Sigmoid colon (tissue), 7 donors: Measurements from ENCODE around the gene TUBA4B. TPM values are rescaled to one million over a fixed set of nuclear protein-coding genes. Genes with fewer than 3 reads are reported as not detected.

Experiments
- DNase-seq: peaks from one replicate; pipeline ENCODE4 v3.0.0-alpha.2; 2019
- H3K27ac ChIP-seq, 4 donors: fragments of 200-600 bp; sonication (generic); one replicate each; pipeline ENCODE4 v1.5.1; 2016 to 2019; ENCODE audit warnings: mild to moderate bottlenecking in 1 of 4
- H3K27me3 ChIP-seq, 3 donors: fragments of 200-600 bp; sonication (generic); one replicate each; pipeline ENCODE4 v1.5.1; 2019; ENCODE audit warnings: mild to moderate bottlenecking in 1 of 3
- H3K36me3 ChIP-seq, 4 donors: fragments of 200-600 bp; sonication (generic); one replicate each; pipeline ENCODE4 v1.5.1; 2016 to 2019
- H3K4me1 ChIP-seq, 4 donors: fragments of 200-600 bp; sonication (generic); one replicate each; pipeline ENCODE4 v1.5.1; 2017 to 2019
- H3K4me3 ChIP-seq, 4 donors: fragments of 200-600 bp; sonication (generic); one replicate each; pipeline ENCODE4 v1.5.1; 2017 to 2019; ENCODE audit warnings: mild to moderate bottlenecking in 2 of 4, moderate library complexity in 1 of 4
- H3K9me3 ChIP-seq, 4 donors: fragments of 200-600 bp in 3 of 4; sonication (generic) in 3 of 4; one replicate each; pipeline versions ENCODE4 v1.5.1 to v1.6.1; 2013 to 2019
- CTCF ChIP-seq, 4 experiments: fragments of 450-650 bp in 3 of 4; fragments of 200-600 bp in 1 of 4; IDR thresholded peaks; one replicate each; pipeline ENCODE4 v1.5.1; 2016 to 2019; ENCODE audit warnings: antibody characterized with exemption in 4 of 4, mild to moderate bottlenecking in 3 of 4, moderate library complexity in 2 of 4
- EP300 ChIP-seq, 4 donors: sonication (generic); formaldehyde crosslinking; IDR thresholded peaks; one replicate each; pipeline ENCODE4 v1.6.1; 2017; ENCODE audit warnings: antibody characterized with exemption in 4 of 4
- POLR2A ChIP-seq, 2 donors: fragments of 450-650 bp; IDR thresholded peaks; one replicate each; pipeline ENCODE4 v1.6.1; 2016; ENCODE audit warnings: antibody characterized with exemption in 2 of 2, mild to moderate bottlenecking in 2 of 2, moderate library complexity in 2 of 2
- POLR2AphosphoS5 ChIP-seq, 4 donors: sonication (generic); formaldehyde crosslinking; IDR thresholded peaks; one replicate each; pipeline ENCODE4 v1.6.1; 2017; ENCODE audit warnings: antibody characterized with exemption in 4 of 4
- WGBS, 2 donors: extraction: QIAGEN DNeasy Blood & Tissue Kit; methylation state at CpG; one replicate each; pipeline ENCODE4 v1.1.7; 2013; 5-methylcytosine and 5-hydroxymethylcytosine counted together
- intact Hi-C: fragments of 100-400 bp; cut with DNase I; formaldehyde crosslinking; loops from one replicate; pipeline ENCODE4 v1.15.1; 2023
- polyA plus RNA-seq, 3 donors: library from polyadenylated mRNA; stranded (reverse); fragments of 200-250 nt; gene quantifications; one replicate each; pipeline ENCODE4 v1.2.3, GENCODE V29; 2013
- total RNA-seq, 4 donors: library from RNA; depleted of rRNA; stranded (reverse); fragments of >200 nt; gene quantifications; one replicate each; pipeline ENCODE4 v1.1.0, GENCODE V29; 2016
- donor health status: healthy with polysubstance abuse.
- donor health status: Bipolar disorder and iron deficiency.
- donor health status: healthy.

The TUBA4B gene
- total and polyA plus RNA-seq, 7 donors = not detected

GRCh38 chr2:219290381-219291171 is 37.5 kb downstream of the TUBA4B start:
- 87 to 89% methylated on average over 16 of the region's 16 CpGs for WGBS, 2 donors
- TF ChIP-seq POLR2A (IDR thresholded peaks at IDR 0.05) (no peak), POLR2AphosphoS5 (IDR thresholded peaks at IDR 0.05) (no peak), EP300 (IDR thresholded peaks at IDR 0.05) (no peak), CTCF (IDR thresholded peaks at IDR 0.05) (no peak)
- H3K4me1 ChIP-seq = peaks cover 0 to 28% (median 26%) of the 10 kb centered on the region in 4 donors
- intact Hi-C loops = loop anchor here (10.0 kb wide), 1 partner anchor 254 kb away; the partner anchor contains the start of genes CHPF and TMEM198
- DNase-seq = peak; percentile 57
- no peak overlapping the region for H3K4me3 ChIP-seq
- peaks cover 0 to 7% (median 4%) of the 10 kb centered on the region in 4 donors for H3K36me3 ChIP-seq
- H3K27ac ChIP-seq = peak overlapping the region; percentile 73 to 82 (median 74)
- no peaks in the 10 kb centered on the region for H3K27me3 ChIP-seq
- no peaks in the 10 kb centered on the region for H3K9me3 ChIP-seq

GRCh38 chr2:219291394-219291793 is 38.4 kb downstream of the TUBA4B start:
- whole genome bisulfite sequencing, 2 donors = 80 to 81% methylated on average over 7 of the region's 7 CpGs

GRCh38 chr2:219291910-219292490 is 39.0 kb downstream of the TUBA4B start:
- peak; percentile 55 for DNase-seq
- intact Hi-C loops = loop anchor here (10.0 kb wide), 1 partner anchor 253 kb away; the partner anchor contains the start of genes CHPF and TMEM198
- TF ChIP-seq POLR2AphosphoS5 (IDR thresholded peaks at IDR 0.05) (no peak), POLR2A (IDR thresholded peaks at IDR 0.05) (no peak), EP300 (IDR thresholded peaks at IDR 0.05) (no peak), CTCF (IDR thresholded peaks at IDR 0.05) (no peak)
- H3K27ac ChIP-seq = no peak overlapping the region
- 68 to 81% methylated on average over 4 of the region's 4 CpGs for whole genome bisulfite sequencing, 2 donors
- H3K27me3 ChIP-seq = no peaks in the 10 kb centered on the region
- H3K4me1 ChIP-seq = peaks cover 0 to 28% (median 26%) of the 10 kb centered on the region in 4 donors
- no peaks in the 10 kb centered on the region for H3K36me3 ChIP-seq
- H3K4me3 ChIP-seq = no peak overlapping the region
- no peaks in the 10 kb centered on the region for H3K9me3 ChIP-seq

More at GRCh38 chr2:219291394-219291793, 38.4 kb downstream of the TUBA4B start:
- Histone ChIP-seq H3K9me3 (no peaks in the 10 kb centered on the region), H3K4me3 (no peak overlapping the region), H3K27ac (no peak overlapping the region), H3K36me3 (no peaks in the 10 kb centered on the region), H3K4me1 (peaks cover 0 to 28% (median 26%) of the 10 kb centered on the region in 4 donors), H3K27me3 (no peaks in the 10 kb centered on the region)
- peak; percentile 44 for DNase-seq
- TF ChIP-seq POLR2A (IDR thresholded peaks at IDR 0.05) = no peak
- TF ChIP-seq POLR2AphosphoS5 (IDR thresholded peaks at IDR 0.05) = no peak
- TF ChIP-seq CTCF (IDR thresholded peaks at IDR 0.05) = no peak
- no peak for TF ChIP-seq EP300 (IDR thresholded peaks at IDR 0.05)
- intact Hi-C loops = loop anchor here (10.0 kb wide), 1 partner anchor 253 kb away; the partner anchor contains the start of genes CHPF and TMEM198

GRCh38 chr2:219292616-219293015 is 39.6 kb downstream of the TUBA4B start:
- DNase-seq = peak; percentile 53
- no peak overlapping the region for H3K27ac ChIP-seq
- WGBS, 2 donors = 85 to 94% methylated on average over 9 of the region's 9 CpGs

More at GRCh38 chr2:219292616-219293015, 39.6 kb downstream of the TUBA4B start:
- intact Hi-C loops = loop anchor here (10.0 kb wide), 1 partner anchor 252 kb away; the partner anchor contains the start of genes CHPF and TMEM198
- Histone ChIP-seq H3K27me3 (no peaks in the 10 kb centered on the region), H3K9me3 (no peaks in the 10 kb centered on the region), H3K36me3 (no peaks in the 10 kb centered on the region), H3K4me3 (no peak overlapping the region), H3K4me1 (peaks cover 0 to 28% (median 26%) of the 10 kb centered on the region in 4 donors)
- no peak for TF ChIP-seq CTCF (IDR thresholded peaks at IDR 0.05)
- TF ChIP-seq POLR2AphosphoS5 (IDR thresholded peaks at IDR 0.05) = no peak
- no peak for TF ChIP-seq EP300 (IDR thresholded peaks at IDR 0.05)
- no peak for TF ChIP-seq POLR2A (IDR thresholded peaks at IDR 0.05)
